Effector CD4-positive, alpha-beta T cell (primary cell): Measurements from ENCODE around the gene UBE2N.
"Not testable (repeated sequence)": the region's sequence is repeated elsewhere in the genome, so short reads cannot be mapped to it uniquely, and the experiment has no call there.

Experiments used
- DNase-seq: peaks from one replicate; pipeline ENCODE4 v3.0.0-alpha.2; 2020

Gene UBE2N

GRCh38 chr12:93409343-93410187 lies 32.2 kb downstream of the UBE2N start:
- DNase-seq: not testable (repeated sequence)

GRCh38 chr12:93408813-93409212 lies 32.9 kb downstream of the UBE2N start:
- no peak for DNase-seq

- no peak for DNase-seq
These were observed 33.8 kb downstream of the UBE2N start for GRCh38 chr12:93407963-93408283.

GRCh38 chr12:93407054-93407962 lies 34.4 kb downstream of the UBE2N start:
- no peak for DNase-seq

GRCh38 chr12:93404961-93405849 lies 36.5 kb downstream of the UBE2N start:
- DNase-seq: no peak

GRCh38 chr12:93403988-93404803 lies 37.6 kb downstream of the UBE2N start:
- DNase-seq: no peak

GRCh38 chr12:93402333-93403311 lies 39.1 kb downstream of the UBE2N start:
- no peak for DNase-seq

- DNase-seq: not testable (repeated sequence)
These were observed 42.4 kb downstream of the UBE2N start for GRCh38 chr12:93399183-93399863.

GRCh38 chr12:93397412-93397811 lies 44.3 kb downstream of the UBE2N start:
- DNase-seq: no peak

GRCh38 chr12:93393425-93393824 lies 48.3 kb downstream of the UBE2N start:
- no peak for DNase-seq

- no peak for DNase-seq
These were observed 51.0 kb downstream of the UBE2N start for GRCh38 chr12:93390549-93391297.

GRCh38 chr12:93390031-93390430 lies 51.7 kb downstream of the UBE2N start:
- DNase-seq: no peak

GRCh38 chr12:93387780-93388179 lies 54.0 kb downstream of the UBE2N start:
- no peak for DNase-seq

GRCh38 chr12:93381976-93382437 lies 59.7 kb downstream of the UBE2N start:
- DNase-seq: not testable (repeated sequence)

GRCh38 chr12:93381161-93381975 lies 60.4 kb downstream of the UBE2N start:
- DNase-seq: no peak

- DNase-seq: no peak
These were observed 61.1 kb downstream of the UBE2N start for GRCh38 chr12:93380480-93381121.

GRCh38 chr12:93379981-93380361 lies 61.8 kb downstream of the UBE2N start:
- DNase-seq: no peak
